ENCODE measurements around the gene NOS1AP.

DNA sequence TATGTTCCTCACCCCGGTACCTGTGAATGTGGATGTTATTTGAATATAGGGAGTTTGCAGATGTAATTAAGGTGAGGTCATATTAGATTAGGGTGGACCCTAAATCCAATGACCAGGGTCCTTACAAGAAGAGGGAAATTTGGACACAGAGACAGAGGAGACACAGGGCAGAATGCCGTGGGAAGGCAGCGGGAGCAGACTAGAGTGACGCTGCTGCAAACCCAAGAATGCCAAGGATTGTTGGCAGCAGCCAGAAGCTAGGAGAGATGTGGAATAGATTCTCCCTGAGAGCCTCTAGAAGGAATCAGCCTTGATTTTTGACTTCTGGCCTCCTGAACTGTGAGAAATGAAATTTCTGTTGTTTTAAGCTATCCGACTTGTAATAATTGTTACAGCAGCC lies 253.5 kb downstream of the NOS1AP start:
- TF ChIP-seq, protein P1, sequence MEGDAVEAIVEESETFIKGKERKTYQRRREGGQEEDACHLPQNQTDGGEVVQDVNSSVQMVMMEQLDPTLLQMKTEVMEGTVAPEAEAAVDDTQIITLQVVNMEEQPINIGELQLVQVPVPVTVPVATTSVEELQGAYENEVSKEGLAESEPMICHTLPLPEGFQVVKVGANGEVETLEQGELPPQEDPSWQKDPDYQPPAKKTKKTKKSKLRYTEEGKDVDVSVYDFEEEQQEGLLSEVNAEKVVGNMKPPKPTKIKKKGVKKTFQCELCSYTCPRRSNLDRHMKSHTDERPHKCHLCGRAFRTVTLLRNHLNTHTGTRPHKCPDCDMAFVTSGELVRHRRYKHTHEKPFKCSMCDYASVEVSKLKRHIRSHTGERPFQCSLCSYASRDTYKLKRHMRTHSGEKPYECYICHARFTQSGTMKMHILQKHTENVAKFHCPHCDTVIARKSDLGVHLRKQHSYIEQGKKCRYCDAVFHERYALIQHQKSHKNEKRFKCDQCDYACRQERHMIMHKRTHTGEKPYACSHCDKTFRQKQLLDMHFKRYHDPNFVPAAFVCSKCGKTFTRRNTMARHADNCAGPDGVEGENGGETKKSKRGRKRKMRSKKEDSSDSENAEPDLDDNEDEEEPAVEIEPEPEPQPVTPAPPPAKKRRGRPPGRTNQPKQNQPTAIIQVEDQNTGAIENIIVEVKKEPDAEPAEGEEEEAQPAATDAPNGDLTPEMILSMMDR (IDR thresholded peaks at IDR 0.05; ENCODE audit: low read length), result no peak
- no peak for TF ChIP-seq EZH2 (IDR thresholded peaks at IDR 0.05; ENCODE audit: borderline replicate concordance, low read length)

All from OCI-LY1 (cell line).